ENCODE data around the gene BSG.
"Not testable (repeated sequence)": the region's sequence is repeated elsewhere in the genome, so short reads cannot be mapped to it uniquely, and the experiment has no call there.

Gene BSG

DNA sequence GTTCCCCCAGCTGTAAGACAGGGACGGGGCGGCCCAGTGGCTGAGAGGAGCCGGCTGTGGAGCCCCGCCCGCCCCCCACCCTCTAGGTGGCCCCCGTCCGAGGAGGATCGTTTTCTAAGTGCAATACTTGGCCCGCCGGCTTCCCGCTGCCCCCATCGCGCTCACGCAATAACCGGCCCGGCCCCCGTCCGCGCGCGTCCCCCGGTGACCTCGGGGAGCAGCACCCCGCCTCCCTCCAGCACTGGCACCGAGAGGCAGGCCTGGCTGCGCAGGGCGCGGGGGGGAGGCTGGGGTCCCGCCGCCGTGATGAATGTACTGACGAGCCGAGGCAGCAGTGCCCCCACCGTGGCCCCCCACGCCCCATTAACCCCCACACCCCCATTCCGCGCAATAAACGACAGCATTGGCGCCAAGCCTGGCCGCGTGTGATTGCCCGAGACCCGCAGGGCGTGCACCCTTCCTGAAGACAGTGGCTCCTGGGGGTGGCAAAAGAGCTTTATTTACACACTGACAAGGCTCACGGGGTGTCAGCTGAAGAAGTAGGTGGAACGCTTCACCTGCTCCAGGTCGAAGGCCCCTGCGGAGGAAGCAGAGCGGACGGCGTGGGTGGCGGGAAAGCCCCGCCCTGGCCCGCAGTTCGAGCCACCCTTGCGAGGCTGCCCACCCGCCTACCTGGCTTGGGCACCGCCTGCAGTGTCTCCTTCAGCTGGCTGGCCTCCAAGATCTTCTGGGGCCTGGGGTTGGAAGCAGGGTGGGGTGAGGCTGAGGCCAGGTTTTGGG is 44.5 kb downstream of the BSG start:
- intact Hi-C loops (cut with DNase I): no loop called here

GRCh38 chr19:617551-618246 is 45.3 kb downstream of the BSG start:
- intact Hi-C loops (cut with DNase I): no loop called here
- DNase-seq: no peak

More for the DNA sequence above, 44.5 kb downstream of the BSG start:
- no peak for DNase-seq

GRCh38 chr19:618247-618619 is 45.8 kb downstream of the BSG start:
- intact Hi-C loops (cut with DNase I): no loop called here
- DNase-seq: no peak

DNA sequence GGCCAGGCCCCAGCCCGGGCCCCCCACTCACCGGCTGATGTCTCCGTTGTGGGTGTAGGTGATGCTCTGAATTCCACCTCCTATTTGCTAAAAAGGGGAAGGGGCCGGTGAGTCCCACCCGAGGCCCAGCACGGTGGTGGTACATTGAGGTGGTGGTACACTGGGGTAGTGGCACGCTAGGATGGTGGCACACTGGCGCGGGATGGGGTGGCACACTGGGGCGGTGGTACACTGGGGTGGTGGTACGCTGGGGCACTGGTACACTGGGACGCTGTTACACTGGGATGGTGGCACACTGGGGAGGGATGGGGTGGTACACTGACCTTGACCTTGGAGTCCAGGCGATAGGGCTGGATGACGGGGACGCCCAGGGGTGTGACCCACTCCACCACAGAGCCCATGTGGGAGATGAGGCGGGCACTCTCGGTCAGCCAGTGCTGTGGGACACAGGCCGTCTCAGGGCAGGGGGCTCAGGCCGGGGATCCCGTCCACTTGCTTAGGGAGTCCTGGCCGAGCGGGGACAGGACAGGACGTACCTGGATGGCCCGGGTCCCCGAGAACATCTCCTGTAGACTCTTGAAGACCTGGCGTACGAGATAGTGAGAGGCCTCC is 46.4 kb downstream of the BSG start:
- intact Hi-C loops (cut with DNase I): no loop called here
- DNase-seq: no peak

GRCh38 chr19:619286-620002 is 47.0 kb downstream of the BSG start:
- intact Hi-C loops (cut with DNase I): no loop called here
- DNase-seq: no peak

GRCh38 chr19:620166-620862 is 47.9 kb downstream of the BSG start:
- intact Hi-C loops (cut with DNase I): no loop called here
- DNase-seq: no peak

- DNase-seq; intact Hi-C loops (cut with DNase I): not testable (repeated sequence)
These were observed 48.8 kb downstream of the BSG start for GRCh38 chr19:621191-621590.

- intact Hi-C loops (cut with DNase I): no loop called here
- DNase-seq: no peak
These were observed 49.4 kb downstream of the BSG start for GRCh38 chr19:621819-622218.

- intact Hi-C loops (cut with DNase I): no loop called here
- no peak for DNase-seq
These were observed 50.3 kb downstream of the BSG start for GRCh38 chr19:622666-623065.

GRCh38 chr19:623175-623916 is 51.0 kb downstream of the BSG start:
- DNase-seq: no peak

GRCh38 chr19:623974-624373 is 51.6 kb downstream of the BSG start:
- intact Hi-C loops (cut with DNase I): no loop called here

More at GRCh38 chr19:623175-623916, 51.0 kb downstream of the BSG start:
- intact Hi-C loops (cut with DNase I): no loop called here

DNA sequence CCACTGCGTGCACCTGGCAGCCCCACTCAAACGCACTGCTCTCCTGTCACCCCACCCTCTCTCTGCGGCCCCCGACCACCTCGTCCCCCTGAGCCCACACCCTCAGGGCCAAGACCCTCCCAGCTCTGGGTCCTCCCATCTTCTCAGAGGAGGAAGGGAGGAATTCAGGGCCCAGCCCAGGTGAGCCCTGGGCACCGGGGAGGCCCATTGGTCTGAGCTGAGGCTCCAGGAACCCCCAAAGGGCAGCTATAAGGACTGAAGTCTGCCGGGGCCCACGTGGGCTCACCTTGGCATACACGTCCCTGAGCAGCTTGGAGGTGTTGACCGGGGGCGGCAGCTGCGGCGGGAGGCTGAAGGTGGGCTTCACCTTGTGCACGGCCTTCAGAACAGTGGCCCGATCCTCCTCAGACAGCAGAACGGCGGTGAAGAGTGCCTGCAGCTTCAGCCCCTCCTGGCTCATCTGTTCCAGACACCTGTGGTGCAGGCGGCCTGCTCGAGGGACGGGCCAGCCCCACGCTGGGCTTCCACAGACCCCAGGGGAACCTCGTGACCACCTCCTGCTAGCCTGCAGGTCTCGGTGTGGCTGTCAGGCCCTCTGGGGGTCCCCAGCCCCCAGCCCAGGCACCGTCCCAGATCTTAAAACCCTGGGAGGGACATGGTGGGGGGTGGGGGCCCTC is 52.2 kb downstream of the BSG start:
- DNase-seq: no peak
- intact Hi-C loops (cut with DNase I): no loop called here

More at GRCh38 chr19:623974-624373, 51.6 kb downstream of the BSG start:
- no peak for DNase-seq

DNA sequence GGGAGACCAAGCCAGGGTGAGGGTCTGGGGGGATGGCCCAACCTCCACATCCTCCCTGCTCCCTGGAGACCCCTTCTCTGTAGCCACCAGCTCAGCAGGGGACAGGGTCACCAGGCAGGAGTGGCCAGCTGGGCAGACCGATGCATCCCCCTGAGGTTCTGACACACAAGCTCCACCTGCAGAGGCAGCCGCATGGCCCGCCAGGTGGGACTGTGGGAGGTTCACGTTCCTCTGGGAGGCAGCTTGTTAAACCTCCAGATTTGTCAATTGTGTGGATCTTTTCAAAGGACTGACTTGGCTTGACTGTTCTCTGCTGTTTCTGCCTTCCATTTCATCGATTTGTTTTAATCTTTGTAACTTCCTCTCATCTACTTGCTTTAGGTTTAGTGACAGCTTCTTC is 52.9 kb downstream of the BSG start:
- intact Hi-C loops (cut with DNase I): no loop called here
- DNase-seq: no peak

DNA sequence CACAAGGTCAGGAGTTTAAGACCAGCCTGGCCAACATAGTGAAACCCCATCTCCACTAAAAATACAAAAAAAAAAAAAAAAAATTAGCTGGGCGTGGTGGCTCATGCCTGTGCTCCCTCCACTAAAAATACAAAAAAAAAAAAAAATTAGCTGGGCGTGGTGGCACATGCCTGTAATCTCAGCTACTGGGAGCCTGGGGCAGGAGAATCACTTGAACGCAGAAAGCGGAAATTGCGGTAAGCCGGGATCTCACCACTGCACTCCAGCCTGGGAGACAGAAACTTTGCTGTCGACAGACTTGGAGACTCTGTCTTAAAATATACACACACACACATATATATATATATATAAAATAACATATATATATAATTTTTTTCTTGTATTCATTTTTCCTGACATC is 54.2 kb downstream of the BSG start:
- DNase-seq; intact Hi-C loops (cut with DNase I): not testable (repeated sequence)

GRCh38 chr19:628168-628567 is 55.8 kb downstream of the BSG start:
- DNase-seq: no peak
- intact Hi-C loops (cut with DNase I): no loop called here

- not testable (repeated sequence) for DNase-seq
These were observed 57.1 kb downstream of the BSG start for GRCh38 chr19:629515-629914.

GRCh38 chr19:629961-630714 is 57.7 kb downstream of the BSG start:
- intact Hi-C loops (cut with DNase I): no loop called here
- DNase-seq: no peak

More at GRCh38 chr19:629515-629914, 57.1 kb downstream of the BSG start:
- intact Hi-C loops (cut with DNase I): not testable (repeated sequence)

DNA sequence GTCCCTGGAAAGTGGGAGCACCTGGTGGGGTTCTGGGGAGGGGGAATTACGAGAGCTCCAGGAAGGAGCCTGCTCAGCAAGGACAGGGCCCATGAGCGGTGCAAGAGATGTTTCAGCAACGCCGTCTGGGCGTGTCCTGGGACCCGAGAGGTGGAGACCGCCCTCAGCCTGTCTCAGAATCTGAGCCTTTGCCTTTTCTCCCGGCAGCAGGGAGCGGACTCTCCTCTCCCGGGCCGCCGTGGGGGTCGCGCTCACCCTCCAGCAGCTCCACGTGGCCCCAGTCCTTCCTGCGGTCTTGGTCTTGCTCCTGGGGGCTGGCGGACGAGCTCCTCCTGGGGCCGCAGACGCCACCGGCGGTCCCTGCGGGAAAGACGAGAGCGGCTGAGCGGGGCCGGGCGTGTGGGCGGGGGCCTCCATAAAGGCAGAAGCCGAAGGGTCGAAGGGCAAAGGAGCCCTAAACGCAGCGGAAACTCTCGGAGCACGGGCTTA is 60.2 kb downstream of the BSG start:
- no peak for DNase-seq
- intact Hi-C loops (cut with DNase I): no loop called here
